NB4 (cell line): ENCODE results near the gene CDH18.

ENCODE experiments used
- CTCF ChIP-seq: IDR thresholded peaks from one replicate; pipeline ENCODE4 v1.5.1; 2012; ENCODE audit warnings: low read depth, low read length
- MAX ChIP-seq: IDR thresholded peaks from 2 replicates; pipeline ENCODE4 v1.6.1; 2011; ENCODE audit warnings: low read depth, low read length
- MYC ChIP-seq: IDR thresholded peaks from 2 replicates; pipeline ENCODE4 v1.6.1; 2011; ENCODE audit warnings: low read depth, low read length
- POLR2A ChIP-seq: IDR thresholded peaks from 2 replicates; pipeline ENCODE4 v1.6.1; 2011; ENCODE audit warnings: mild to moderate bottlenecking; ENCODE audit not compliant: insufficient read length; ENCODE audit errors: extremely low read depth

GRCh38 chr5:19534751-19535150 lies 453.2 kb downstream of the CDH18 start:
- no peak for TF ChIP-seq CTCF
- no peak for TF ChIP-seq POLR2A
- no peak for TF ChIP-seq MAX
- TF ChIP-seq MYC = no peak
